GM23248 (cell line): ENCODE measurements around the gene ACP3.

Experiments used
- EZH2 ChIP-seq: fragments of 200-600 bp; sonication (generic); IDR thresholded peaks from 2 replicates; pipeline ENCODE4 v1.6.1; 2018; ENCODE audit warnings: antibody characterized with exemption, mild to moderate bottlenecking; ENCODE audit not compliant: insufficient read depth, poor library complexity, severe bottlenecking
- EZH2phosphoT487 ChIP-seq: fragments of 200-600 bp; sonication (generic); IDR thresholded peaks from 2 replicates; pipeline ENCODE4 v1.6.1; 2018; ENCODE audit warnings: antibody characterized with exemption, moderate library complexity, mild to moderate bottlenecking, low read depth; ENCODE audit not compliant: insufficient read depth

DNA sequence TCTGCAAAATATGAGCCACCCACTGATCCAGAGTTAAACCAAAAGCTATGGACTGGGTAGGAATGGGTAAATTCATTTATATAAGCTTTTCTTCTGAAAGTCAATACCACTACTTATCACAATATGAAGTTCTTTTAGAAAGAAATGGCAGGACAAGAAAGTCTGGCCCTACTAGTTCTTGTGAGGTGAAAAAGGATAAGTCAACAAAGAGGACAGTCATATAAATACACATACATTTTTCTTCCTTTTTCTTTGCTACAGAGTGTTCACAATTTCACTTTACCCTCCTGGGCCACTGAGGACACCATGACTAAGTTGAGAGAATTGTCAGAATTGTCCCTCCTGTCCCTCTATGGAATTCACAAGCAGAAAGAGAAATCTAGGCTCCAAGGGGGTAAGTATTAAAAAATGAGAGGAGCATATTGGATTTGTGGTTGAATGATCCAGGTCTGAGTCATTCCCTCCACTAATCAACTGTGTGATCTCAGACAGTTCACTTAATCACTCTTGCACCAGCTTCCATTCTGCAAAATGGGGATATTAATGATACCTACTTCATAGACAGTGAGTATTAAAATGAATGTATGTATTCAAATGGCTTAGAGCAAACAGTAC is 27.6 kb downstream of the ACP3 start:
- TF ChIP-seq EZH2: no peak
- no peak for TF ChIP-seq EZH2phosphoT487
